Limb (tissue), 2 donors: Measurements from ENCODE around the gene EPHA1.
A peak's percentile ranks its signal among the peaks of the same experiment; 100 is the strongest.
"Not testable (repeated sequence)": the region's sequence is repeated elsewhere in the genome, so short reads cannot be mapped to it uniquely, and the experiment has no call there.

Experiments
- DNase-seq, 2 donors: peaks; one replicate each; pipeline ENCODE4 v3.0.0-alpha.2; 2016; ENCODE audit errors: extremely low spot score in 2 of 2

The EPHA1 gene

GRCh38 chr7:143431109-143431508 is 22.5 kb upstream of the EPHA1 start:
- DNase-seq: no peak

GRCh38 chr7:143429770-143430698 is 21.4 kb upstream of the EPHA1 start:
- no peak for DNase-seq

- DNase-seq: no peak
Measured at GRCh38 chr7:143426479-143427142, 18.0 kb upstream of the EPHA1 start.

GRCh38 chr7:143424476-143424875 is 15.8 kb upstream of the EPHA1 start:
- DNase-seq: not testable (repeated sequence)

- DNase-seq: no peak
Measured at GRCh38 chr7:143422033-143422432, 13.4 kb upstream of the EPHA1 start.

- DNase-seq: not testable (repeated sequence)
Measured at GRCh38 chr7:143420624-143421023, 12.0 kb upstream of the EPHA1 start.

GRCh38 chr7:143419880-143420279 is 11.2 kb upstream of the EPHA1 start:
- DNase-seq: no peak

GRCh38 chr7:143418681-143419458 is 10.2 kb upstream of the EPHA1 start:
- no peak for DNase-seq

- DNase-seq: no peak
Measured at GRCh38 chr7:143417734-143418383, 9.2 kb upstream of the EPHA1 start.

GRCh38 chr7:143416565-143417149 is 8.0 kb upstream of the EPHA1 start:
- peak in 1 of 2 donors; percentile 75 for DNase-seq

GRCh38 chr7:143415742-143416397 is 7.2 kb upstream of the EPHA1 start:
- DNase-seq: no peak

GRCh38 chr7:143415209-143415608 is 6.6 kb upstream of the EPHA1 start:
- not testable (repeated sequence) for DNase-seq

- DNase-seq: no peak
Measured at GRCh38 chr7:143413123-143413522, 4.5 kb upstream of the EPHA1 start.

- DNase-seq: no peak
Measured at GRCh38 chr7:143411976-143412708, 3.5 kb upstream of the EPHA1 start.

- DNase-seq: peak in 1 of 2 donors; percentile 36
Measured at GRCh38 chr7:143410521-143411004, 1.9 kb upstream of the EPHA1 start.

GRCh38 chr7:143408252-143408685 is 387 bp downstream of the EPHA1 start:
- peak in 1 of 2 donors; percentile 35 for DNase-seq

GRCh38 chr7:143407287-143408251 is 1.1 kb downstream of the EPHA1 start:
- no peak for DNase-seq

GRCh38 chr7:143406002-143406357 is 2.7 kb downstream of the EPHA1 start:
- no peak for DNase-seq
